Fibroblast of villous mesenchyme (primary cell): ENCODE data around the gene DLEU7. TPM values are rescaled to one million over a fixed set of nuclear protein-coding genes. Genes with fewer than 3 reads are reported as not detected.

Experiments used
- DNase-seq: peaks from one replicate; pipeline ENCODE4 v3.0.0-alpha.2; 2010; ENCODE audit warnings: low read depth
- H3K4me3 ChIP-seq: 2 replicates; pipeline ENCODE4 v1.5.1; 2011; ENCODE audit warnings: low read depth, mild to moderate bottlenecking, low read length
- total RNA-seq: library from RNA; depleted of rRNA; stranded (reverse); fragments of >200 nt; gene quantifications from 2 replicates; pipeline ENCODE4 v1.2.3, GENCODE V29; 2012
- TF ChIP-seq, protein P1 (sequence below): IDR thresholded peaks from 2 replicates; pipeline ENCODE4 v1.5.1; 2012; ENCODE audit warnings: low read depth, mild to moderate bottlenecking, low read length; ENCODE audit not compliant: insufficient read depth

Gene DLEU7
- total RNA-seq, result not detected in 2 replicates

DNA sequence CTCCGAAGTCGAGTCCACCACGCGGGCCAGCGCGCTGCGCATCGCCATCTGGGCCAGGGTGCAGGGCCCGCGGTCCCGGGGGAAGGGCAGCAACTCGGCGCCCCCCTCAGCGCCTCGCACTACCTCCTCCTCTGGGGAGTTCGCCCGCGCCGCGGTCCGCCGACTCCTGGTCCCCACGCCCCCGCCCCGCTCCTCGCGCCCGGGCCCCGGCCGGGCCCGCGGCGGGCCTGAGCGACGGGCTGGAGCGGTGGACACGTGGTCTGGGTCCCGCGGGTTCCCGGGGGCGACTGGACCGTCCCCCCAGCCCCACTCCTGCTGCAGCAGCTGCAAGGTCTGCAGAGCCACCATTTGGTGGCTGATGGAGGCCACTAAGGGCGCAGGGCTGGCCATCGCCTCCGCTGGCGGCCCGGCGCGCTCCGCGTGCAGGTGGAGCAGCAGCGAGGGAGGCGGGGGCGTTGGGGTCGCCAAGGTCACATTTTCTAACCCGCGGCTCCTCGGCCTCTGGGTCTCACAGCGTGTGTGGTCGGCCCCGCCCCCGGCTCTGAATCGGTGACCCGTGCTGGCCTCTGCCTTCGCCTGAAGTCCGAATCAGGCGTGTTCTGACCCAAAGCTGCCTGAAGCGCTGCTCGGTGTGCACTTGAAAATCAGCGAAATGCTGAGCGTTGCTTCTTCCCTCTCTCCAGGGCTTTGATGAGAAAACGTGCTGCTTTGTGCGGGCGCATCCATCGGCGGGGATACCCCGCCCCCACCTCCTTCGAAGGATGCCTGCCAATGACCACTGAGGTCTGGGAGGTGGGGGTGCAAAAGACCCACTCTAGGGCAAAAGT, at the start of gene DLEU7:
TSS of gene DLEU7 (minus strand) at position 436 of the 827 bp plus-strand sequence. CDS start at position 390, 46 bp downstream.
- no peak for DNase-seq
- TF ChIP-seq, protein P1, sequence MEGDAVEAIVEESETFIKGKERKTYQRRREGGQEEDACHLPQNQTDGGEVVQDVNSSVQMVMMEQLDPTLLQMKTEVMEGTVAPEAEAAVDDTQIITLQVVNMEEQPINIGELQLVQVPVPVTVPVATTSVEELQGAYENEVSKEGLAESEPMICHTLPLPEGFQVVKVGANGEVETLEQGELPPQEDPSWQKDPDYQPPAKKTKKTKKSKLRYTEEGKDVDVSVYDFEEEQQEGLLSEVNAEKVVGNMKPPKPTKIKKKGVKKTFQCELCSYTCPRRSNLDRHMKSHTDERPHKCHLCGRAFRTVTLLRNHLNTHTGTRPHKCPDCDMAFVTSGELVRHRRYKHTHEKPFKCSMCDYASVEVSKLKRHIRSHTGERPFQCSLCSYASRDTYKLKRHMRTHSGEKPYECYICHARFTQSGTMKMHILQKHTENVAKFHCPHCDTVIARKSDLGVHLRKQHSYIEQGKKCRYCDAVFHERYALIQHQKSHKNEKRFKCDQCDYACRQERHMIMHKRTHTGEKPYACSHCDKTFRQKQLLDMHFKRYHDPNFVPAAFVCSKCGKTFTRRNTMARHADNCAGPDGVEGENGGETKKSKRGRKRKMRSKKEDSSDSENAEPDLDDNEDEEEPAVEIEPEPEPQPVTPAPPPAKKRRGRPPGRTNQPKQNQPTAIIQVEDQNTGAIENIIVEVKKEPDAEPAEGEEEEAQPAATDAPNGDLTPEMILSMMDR, result no peak
- H3K4me3 ChIP-seq, result no peak within 1 kb of the TSS

GRCh38 chr13:50892210-50892944, 48.9 kb upstream of the DLEU7 start:
- no peak overlapping the region for H3K4me3 ChIP-seq
- no peak for DNase-seq
- TF ChIP-seq, protein P1, result no peak

DNA sequence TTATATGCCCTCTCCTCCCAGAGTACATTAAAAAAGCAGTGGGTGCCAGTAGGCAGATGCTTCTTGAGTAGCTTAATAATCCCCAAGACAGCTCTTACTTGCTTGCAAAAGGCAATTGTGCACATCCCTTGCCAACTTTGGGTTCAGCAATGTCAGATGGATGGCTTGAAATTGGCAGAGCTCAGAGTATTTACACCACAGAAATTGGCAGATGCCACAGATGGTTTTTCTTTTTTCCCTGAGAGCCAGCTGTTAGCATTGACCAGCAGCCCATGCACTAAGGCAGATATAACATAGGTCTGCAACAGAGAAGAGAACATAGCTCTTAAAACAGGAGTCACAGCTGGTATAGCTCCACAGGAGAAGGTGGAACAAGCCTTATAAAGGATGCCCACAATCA, 47.7 kb upstream of the DLEU7 start:
- H3K4me3 ChIP-seq, result no peak overlapping the region
- DNase-seq, result no peak
- TF ChIP-seq, protein P1, result no peak

DNA sequence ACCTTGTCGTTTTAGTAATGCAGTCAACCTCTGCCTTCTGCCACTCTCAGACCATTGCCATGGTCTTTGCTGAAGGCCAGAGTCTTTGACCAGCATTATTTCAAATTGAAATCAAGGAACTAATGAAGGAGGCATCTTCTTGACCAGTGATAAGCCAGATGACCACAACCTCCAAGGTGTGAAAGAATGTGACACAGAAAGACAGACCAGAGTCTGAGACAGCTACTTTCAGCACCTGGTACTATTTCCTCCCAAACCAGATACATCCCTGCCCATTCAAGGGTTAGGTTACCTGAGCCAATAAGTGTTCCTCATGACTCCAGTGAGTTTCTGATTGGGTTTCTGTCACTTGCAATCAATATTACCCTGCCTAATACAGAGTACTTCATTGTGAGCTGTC, 45.8 kb upstream of the DLEU7 start:
- H3K4me3 ChIP-seq, result no peak overlapping the region
- TF ChIP-seq, protein P1, result no peak
- DNase-seq, result no peak

DNA sequence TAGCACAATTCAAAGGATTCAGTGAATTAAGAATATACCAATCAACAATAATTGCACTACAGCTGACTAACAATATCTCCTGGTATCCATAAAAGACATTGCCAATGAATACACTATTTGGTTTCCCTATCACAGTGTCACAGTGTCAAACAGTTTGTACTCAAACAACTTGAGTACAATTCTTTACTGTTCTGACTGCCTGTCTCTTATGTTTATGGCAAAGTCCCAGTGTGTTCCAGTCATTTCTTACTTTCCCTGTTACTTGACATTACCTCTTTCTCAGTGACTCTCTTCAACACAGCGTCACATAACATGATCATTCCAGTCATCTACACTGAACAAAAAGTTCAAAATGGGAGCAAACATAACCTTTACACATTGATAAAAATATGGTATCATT, 44.9 kb upstream of the DLEU7 start:
- TF ChIP-seq, protein P1, result no peak
- H3K4me3 ChIP-seq, result no peak overlapping the region
- DNase-seq, result no peak

- TF ChIP-seq, protein P1, result no peak
- H3K4me3 ChIP-seq, result no peak overlapping the region
- no peak for DNase-seq
Measured at GRCh38 chr13:50887151-50887550, 43.7 kb upstream of the DLEU7 start.
